Fibroblast of lung (primary cell): ENCODE measurements around the gene ARHGDIG.

ENCODE experiments used
- EZH2 ChIP-seq: IDR thresholded peaks from 2 replicates; pipeline ENCODE4 v1.5.1; 2012; ENCODE audit warnings: low read length, control low read depth, mild to moderate bottlenecking; ENCODE audit errors: missing control alignments
- TF ChIP-seq, protein P1 (sequence below), 2 donors: IDR thresholded peaks in 1 of 2; conservative IDR thresholded peaks in 1 of 2; 1 replicate in 1 of 2; 2 replicates in 1 of 2; pipeline ENCODE4 v1.5.1; 2011 to 2012; ENCODE audit warnings: low read length in 2 of 2, control low read depth in 1 of 2, inconsistent platforms in 1 of 2, low read depth in 1 of 2, mild to moderate bottlenecking in 1 of 2

- TF ChIP-seq, protein P1, sequence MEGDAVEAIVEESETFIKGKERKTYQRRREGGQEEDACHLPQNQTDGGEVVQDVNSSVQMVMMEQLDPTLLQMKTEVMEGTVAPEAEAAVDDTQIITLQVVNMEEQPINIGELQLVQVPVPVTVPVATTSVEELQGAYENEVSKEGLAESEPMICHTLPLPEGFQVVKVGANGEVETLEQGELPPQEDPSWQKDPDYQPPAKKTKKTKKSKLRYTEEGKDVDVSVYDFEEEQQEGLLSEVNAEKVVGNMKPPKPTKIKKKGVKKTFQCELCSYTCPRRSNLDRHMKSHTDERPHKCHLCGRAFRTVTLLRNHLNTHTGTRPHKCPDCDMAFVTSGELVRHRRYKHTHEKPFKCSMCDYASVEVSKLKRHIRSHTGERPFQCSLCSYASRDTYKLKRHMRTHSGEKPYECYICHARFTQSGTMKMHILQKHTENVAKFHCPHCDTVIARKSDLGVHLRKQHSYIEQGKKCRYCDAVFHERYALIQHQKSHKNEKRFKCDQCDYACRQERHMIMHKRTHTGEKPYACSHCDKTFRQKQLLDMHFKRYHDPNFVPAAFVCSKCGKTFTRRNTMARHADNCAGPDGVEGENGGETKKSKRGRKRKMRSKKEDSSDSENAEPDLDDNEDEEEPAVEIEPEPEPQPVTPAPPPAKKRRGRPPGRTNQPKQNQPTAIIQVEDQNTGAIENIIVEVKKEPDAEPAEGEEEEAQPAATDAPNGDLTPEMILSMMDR (conservative IDR thresholded peaks at IDR 0.05 in 1 of 2, IDR thresholded peaks at IDR 0.05 in 1 of 2; ENCODE audit: low read depth in 1 of 2, low read length in 2 of 2) = no peak
- TF ChIP-seq EZH2 = no peak
Measured at GRCh38 chr16:321532-321931, 41.1 kb downstream of the ARHGDIG start.
